SK-N-SH treated with all-trans-retinoic acid at 6 μM for 48 hours (cell line): ENCODE results near the gene MKX.

Experiments
- ARNTL ChIP-seq: fragments of 450-650 bp; formaldehyde crosslinking; IDR thresholded peaks from 2 replicates; pipeline ENCODE4 v1.5.0; 2020; ENCODE audit warnings: low read depth, mild to moderate bottlenecking, moderate library complexity, borderline replicate concordance
- CSDC2 ChIP-seq: fragments of 250-450 bp; sonication (Bioruptor Pico); IDR thresholded peaks from 2 replicates; pipeline ENCODE4 v1.5.0; 2020; ENCODE audit warnings: mild to moderate bottlenecking, moderate library complexity
- ISL1 ChIP-seq: fragments of 250-450 bp; sonication (Bioruptor Pico); IDR thresholded peaks from 2 replicates; pipeline ENCODE4 v2.1.2; 2022; ENCODE audit warnings: mild to moderate bottlenecking, moderate library complexity
- RARB ChIP-seq: fragments of 250-450 bp; sonication (Bioruptor Pico); IDR thresholded peaks from 2 replicates; pipeline ENCODE4 v1.8.0; 2021; ENCODE audit warnings: mild to moderate bottlenecking, moderate library complexity
- SNAI2 ChIP-seq: fragments of 250-450 bp; sonication (Bioruptor Pico); IDR thresholded peaks from 2 replicates; pipeline ENCODE4 v1.5.0; 2020; ENCODE audit warnings: mild to moderate bottlenecking, moderate library complexity
- TCF4 ChIP-seq: fragments of 250-450 bp; sonication (Bioruptor Pico); IDR thresholded peaks from 2 replicates; pipeline ENCODE4 v1.8.0; 2021; ENCODE audit warnings: mild to moderate bottlenecking, moderate library complexity, borderline replicate concordance
- TOX ChIP-seq: fragments of 250-450 bp; sonication (Bioruptor Pico); IDR thresholded peaks from 2 replicates; pipeline ENCODE4 v1.8.0; 2021; ENCODE audit warnings: mild to moderate bottlenecking, moderate library complexity, borderline replicate concordance
- TSHZ2 ChIP-seq: fragments of 250-450 bp; sonication (Bioruptor Pico); IDR thresholded peaks from 2 replicates; pipeline ENCODE4 v1.5.0; 2020; ENCODE audit warnings: mild to moderate bottlenecking, moderate library complexity
- ZFP3 ChIP-seq: fragments of 250-450 bp; sonication (Bioruptor Pico); IDR thresholded peaks from 2 replicates; pipeline ENCODE4 v1.5.0; 2020; ENCODE audit warnings: mild to moderate bottlenecking, moderate library complexity
- ZNF565 ChIP-seq: fragments of 450-650 bp; formaldehyde crosslinking; conservative IDR thresholded peaks from 2 replicates; pipeline ENCODE4 v1.5.0; 2020; ENCODE audit warnings: low read depth, mild to moderate bottlenecking, moderate library complexity
- ZNF70 ChIP-seq: fragments of 450-650 bp; formaldehyde crosslinking; IDR thresholded peaks from 2 replicates; pipeline ENCODE4 v1.5.0; 2020; ENCODE audit warnings: mild to moderate bottlenecking, moderate library complexity
- TF ChIP-seq, protein P1 (sequence below): fragments of 250-450 bp; sonication (Bioruptor Pico); IDR thresholded peaks from 2 replicates; pipeline ENCODE4 v1.8.0; 2020; ENCODE audit warnings: mild to moderate bottlenecking, moderate library complexity, borderline replicate concordance

DNA sequence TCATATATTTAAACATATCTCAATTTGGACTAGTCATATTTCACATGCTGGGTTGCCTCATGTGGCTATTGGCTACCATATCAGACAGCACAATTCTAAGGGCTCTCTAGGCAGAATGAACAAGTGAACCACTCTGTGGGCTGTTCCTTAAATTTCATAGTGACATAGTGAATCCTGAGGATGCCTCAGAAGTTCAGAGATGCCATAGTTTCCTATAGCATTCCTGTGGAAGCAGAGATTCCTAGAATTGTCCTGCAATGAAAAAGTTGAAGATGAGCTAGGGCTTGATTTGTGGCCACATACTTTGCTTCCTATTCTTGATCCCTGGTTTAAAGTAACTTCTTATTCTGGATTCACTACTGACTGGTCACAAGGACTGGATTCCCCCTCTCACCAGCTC, 35.6 kb downstream of the MKX start:
- TF ChIP-seq ISL1 (CRISPR knock-in tag): no peak
- no peak for TF ChIP-seq ZFP3 (CRISPR knock-in tag)
- no peak for TF ChIP-seq ARNTL (CRISPR knock-in tag)
- no peak for TF ChIP-seq SNAI2 (CRISPR knock-in tag)
- no peak for TF ChIP-seq RARB
- TF ChIP-seq CSDC2 (CRISPR knock-in tag): no peak
- TF ChIP-seq TOX (CRISPR knock-in tag): no peak
- no peak for TF ChIP-seq TSHZ2 (CRISPR knock-in tag)
- TF ChIP-seq ZNF565 (CRISPR knock-in tag): no peak
- TF ChIP-seq ZNF70 (CRISPR knock-in tag): no peak
- TF ChIP-seq, protein P1, sequence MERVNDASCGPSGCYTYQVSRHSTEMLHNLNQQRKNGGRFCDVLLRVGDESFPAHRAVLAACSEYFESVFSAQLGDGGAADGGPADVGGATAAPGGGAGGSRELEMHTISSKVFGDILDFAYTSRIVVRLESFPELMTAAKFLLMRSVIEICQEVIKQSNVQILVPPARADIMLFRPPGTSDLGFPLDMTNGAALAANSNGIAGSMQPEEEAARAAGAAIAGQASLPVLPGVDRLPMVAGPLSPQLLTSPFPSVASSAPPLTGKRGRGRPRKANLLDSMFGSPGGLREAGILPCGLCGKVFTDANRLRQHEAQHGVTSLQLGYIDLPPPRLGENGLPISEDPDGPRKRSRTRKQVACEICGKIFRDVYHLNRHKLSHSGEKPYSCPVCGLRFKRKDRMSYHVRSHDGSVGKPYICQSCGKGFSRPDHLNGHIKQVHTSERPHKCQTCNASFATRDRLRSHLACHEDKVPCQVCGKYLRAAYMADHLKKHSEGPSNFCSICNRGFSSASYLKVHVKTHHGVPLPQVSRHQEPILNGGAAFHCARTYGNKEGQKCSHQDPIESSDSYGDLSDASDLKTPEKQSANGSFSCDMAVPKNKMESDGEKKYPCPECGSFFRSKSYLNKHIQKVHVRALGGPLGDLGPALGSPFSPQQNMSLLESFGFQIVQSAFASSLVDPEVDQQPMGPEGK (CRISPR knock-in tag): no peak
- TF ChIP-seq TCF4 (CRISPR knock-in tag): no peak
